Activated T-cell treated with anti-CD3 and anti-CD28 coated beads, Interleukin-2, amount 50 U/mL, for 4 hours (primary cell): ENCODE measurements around the gene EEA1. TPM values are rescaled to one million over a fixed set of nuclear protein-coding genes. Genes with fewer than 3 reads are reported as not detected.
"Not testable (repeated sequence)": the region's sequence is repeated elsewhere in the genome, so short reads cannot be mapped to it uniquely, and the experiment has no call there.

ENCODE experiments used
- ATAC-seq, 2 donors: fragments of 200-7000 bp; cut with Tn5 transposase; one replicate each; pipeline ENCODE4 v1.10.0; 2021
- DNase-seq: peaks from one replicate; pipeline ENCODE4 v3.0.0-alpha.2; 2020
- H3K27me3 Mint-ChIP-seq: one replicate; pipeline ENCODE4 v1.8.0; 2021; ENCODE audit warnings: low read depth, mixed read lengths
- H3K36me3 Mint-ChIP-seq: one replicate; pipeline ENCODE4 v1.8.0; 2022; ENCODE audit warnings: mixed read lengths; ENCODE audit not compliant: insufficient read depth
- H3K4me1 Mint-ChIP-seq: one replicate; pipeline ENCODE4 v1.8.0; 2021; ENCODE audit warnings: low read depth, mixed read lengths
- H3K4me3 Mint-ChIP-seq: one replicate; pipeline ENCODE4 v1.8.0; 2021; ENCODE audit warnings: mild to moderate bottlenecking, moderate library complexity, mixed read lengths
- H3K9me3 Mint-ChIP-seq: one replicate; pipeline ENCODE4 v1.8.0; 2021; ENCODE audit warnings: mixed read lengths
- total RNA-seq, 3 donors: library from RNA; stranded (reverse); gene quantifications; one replicate each; pipeline ENCODE4 v1.2.1, GENCODE V29; 2021

EEA1 gene
- total RNA-seq, 3 donors from 2014 or later = 20.1 to 25.7 (median 23.6) TPM

GRCh38 chr12:92753976-92754885, 174.9 kb downstream of the EEA1 start:
- Mint-ChIP-seq H3K4me1 (peaks cover 2% of the 10 kb centered on the region), H3K27me3 (peaks cover 3% of the 10 kb centered on the region), H3K9me3 (no peaks in the 10 kb centered on the region), H3K36me3 (no peaks in the 10 kb centered on the region), H3K4me3 (no peak overlapping the region)
- ATAC-seq (no peak), DNase-seq (no peak)

GRCh38 chr12:92749691-92750090, 179.4 kb downstream of the EEA1 start:
- not testable (repeated sequence) for H3K9me3 Mint-ChIP-seq, H3K4me1 Mint-ChIP-seq, H3K4me3 Mint-ChIP-seq, DNase-seq, ATAC-seq, H3K36me3 Mint-ChIP-seq, H3K27me3 Mint-ChIP-seq

GRCh38 chr12:92747151-92747550, 181.9 kb downstream of the EEA1 start:
- H3K36me3 Mint-ChIP-seq = no peaks in the 10 kb centered on the region
- ATAC-seq = no peak
- H3K27me3 Mint-ChIP-seq = peaks cover 3% of the 10 kb centered on the region
- H3K9me3 Mint-ChIP-seq = no peaks in the 10 kb centered on the region
- no peak for DNase-seq
- H3K4me3 Mint-ChIP-seq = no peak overlapping the region
- peaks cover 5% of the 10 kb centered on the region for H3K4me1 Mint-ChIP-seq

GRCh38 chr12:92745856-92746550, 183.1 kb downstream of the EEA1 start:
- ATAC-seq = no peak
- peaks cover 7% of the 10 kb centered on the region for H3K27me3 Mint-ChIP-seq

GRCh38 chr12:92743026-92743425, 186.1 kb downstream of the EEA1 start:
- Mint-ChIP-seq H3K36me3 (no peaks in the 10 kb centered on the region), H3K4me3 (no peak overlapping the region), H3K27me3 (peaks cover 7% of the 10 kb centered on the region), H3K9me3 (no peaks in the 10 kb centered on the region), H3K4me1 (peaks cover 5% of the 10 kb centered on the region)
- ATAC-seq (no peak), DNase-seq (no peak)

More at GRCh38 chr12:92745856-92746550, 183.1 kb downstream of the EEA1 start:
- Mint-ChIP-seq H3K4me3 (no peak overlapping the region), H3K9me3 (no peaks in the 10 kb centered on the region), H3K4me1 (peaks cover 5% of the 10 kb centered on the region), H3K36me3 (no peaks in the 10 kb centered on the region)
- DNase-seq = no peak

GRCh38 chr12:92740411-92740810, 188.7 kb downstream of the EEA1 start:
- ATAC-seq = no peak
- H3K27me3 Mint-ChIP-seq = peaks cover 10% of the 10 kb centered on the region
- no peaks in the 10 kb centered on the region for H3K9me3 Mint-ChIP-seq
- no peak overlapping the region for H3K4me3 Mint-ChIP-seq
- no peaks in the 10 kb centered on the region for H3K4me1 Mint-ChIP-seq
- DNase-seq = no peak
- H3K36me3 Mint-ChIP-seq = no peaks in the 10 kb centered on the region

- no peaks in the 10 kb centered on the region for H3K4me1 Mint-ChIP-seq
- no peak for DNase-seq
- H3K36me3 Mint-ChIP-seq = no peaks in the 10 kb centered on the region
- H3K4me3 Mint-ChIP-seq = no peak overlapping the region
- peaks cover 14% of the 10 kb centered on the region for H3K27me3 Mint-ChIP-seq
- ATAC-seq = no peak
- H3K9me3 Mint-ChIP-seq = no peaks in the 10 kb centered on the region
Observed at GRCh38 chr12:92739113-92739512, 190.0 kb downstream of the EEA1 start.

- Mint-ChIP-seq H3K9me3 (no peaks in the 10 kb centered on the region), H3K27me3 (peaks cover 12% of the 10 kb centered on the region)
Observed at GRCh38 chr12:92737855-92738850, 190.9 kb downstream of the EEA1 start.

GRCh38 chr12:92736605-92737004, 192.5 kb downstream of the EEA1 start:
- Mint-ChIP-seq H3K4me3 (no peak overlapping the region), H3K9me3 (no peaks in the 10 kb centered on the region)
- no peak for ATAC-seq

More at GRCh38 chr12:92737855-92738850, 190.9 kb downstream of the EEA1 start:
- Mint-ChIP-seq H3K4me3 (no peak overlapping the region), H3K4me1 (no peaks in the 10 kb centered on the region), H3K36me3 (no peaks in the 10 kb centered on the region)
- DNase-seq (no peak), ATAC-seq (no peak)

GRCh38 chr12:92735131-92735721, 193.9 kb downstream of the EEA1 start:
- ATAC-seq (no peak), DNase-seq (no peak)
- no peaks in the 10 kb centered on the region for H3K36me3 Mint-ChIP-seq
- no peaks in the 10 kb centered on the region for H3K4me1 Mint-ChIP-seq
- H3K4me3 Mint-ChIP-seq = no peak overlapping the region
- H3K27me3 Mint-ChIP-seq = peaks cover 7% of the 10 kb centered on the region
- no peaks in the 10 kb centered on the region for H3K9me3 Mint-ChIP-seq

More at GRCh38 chr12:92736605-92737004, 192.5 kb downstream of the EEA1 start:
- H3K36me3 Mint-ChIP-seq = no peaks in the 10 kb centered on the region
- no peaks in the 10 kb centered on the region for H3K4me1 Mint-ChIP-seq
- peaks cover 10% of the 10 kb centered on the region for H3K27me3 Mint-ChIP-seq
- DNase-seq = no peak

- Mint-ChIP-seq H3K27me3 (peaks cover 11% of the 10 kb centered on the region), H3K36me3 (no peaks in the 10 kb centered on the region), H3K4me1 (no peaks in the 10 kb centered on the region), H3K4me3 (no peak overlapping the region), H3K9me3 (no peaks in the 10 kb centered on the region)
- ATAC-seq (no peak), DNase-seq (no peak)
Observed at GRCh38 chr12:92733661-92734060, 195.4 kb downstream of the EEA1 start.

GRCh38 chr12:92733181-92733580, 195.9 kb downstream of the EEA1 start:
- no peaks in the 10 kb centered on the region for H3K4me1 Mint-ChIP-seq
- H3K36me3 Mint-ChIP-seq = no peaks in the 10 kb centered on the region
- H3K9me3 Mint-ChIP-seq = no peaks in the 10 kb centered on the region
- DNase-seq (no peak), ATAC-seq (no peak)
- no peak overlapping the region for H3K4me3 Mint-ChIP-seq
- peaks cover 11% of the 10 kb centered on the region for H3K27me3 Mint-ChIP-seq

- no peak overlapping the region for H3K4me3 Mint-ChIP-seq
- no peak for ATAC-seq
- no peak for DNase-seq
- H3K36me3 Mint-ChIP-seq = no peaks in the 10 kb centered on the region
- H3K27me3 Mint-ChIP-seq = peaks cover 11% of the 10 kb centered on the region
- H3K9me3 Mint-ChIP-seq = no peaks in the 10 kb centered on the region
- no peaks in the 10 kb centered on the region for H3K4me1 Mint-ChIP-seq
Observed at GRCh38 chr12:92732716-92733115, 196.4 kb downstream of the EEA1 start.
